ENCODE data around the gene PDZD2.
A peak's percentile ranks its signal among the peaks of the same experiment; 100 is the strongest.

Gene PDZD2

GRCh38 chr5:31853398-31854135 lies 214.6 kb downstream of the PDZD2 start:
- Histone ChIP-seq H3K36me3 (ENCODE audit: control insufficient read depth, insufficient read depth, low read length) (no peaks in the 10 kb centered on the region), H3K4me3 (ENCODE audit: insufficient read depth, low read depth, low read length, poor library complexity, severe bottlenecking) (no peak overlapping the region), H3K9me3 (ENCODE audit: control insufficient read depth, low read length) (no peaks in the 10 kb centered on the region), H3K27me3 (replicated peaks; ENCODE audit: control insufficient read depth, insufficient read depth, low read length, poor library complexity, severe bottlenecking) (peaks cover 6% of the 10 kb centered on the region), H3K4me1 (ENCODE audit: control insufficient read depth, insufficient read depth, low read length, poor library complexity, severe bottlenecking) (peaks cover 7% of the 10 kb centered on the region), H3K27ac (ENCODE audit: insufficient read depth, low read length, poor library complexity, severe bottlenecking) (no peak overlapping the region)
- DNase-seq: no peak

GRCh38 chr5:31854181-31855133 lies 215.5 kb downstream of the PDZD2 start:
- H3K27ac ChIP-seq (ENCODE audit: insufficient read depth, low read length, poor library complexity, severe bottlenecking): no peak overlapping the region
- H3K4me1 ChIP-seq (ENCODE audit: control insufficient read depth, insufficient read depth, low read length, poor library complexity, severe bottlenecking): peaks cover 7% of the 10 kb centered on the region
- H3K27me3 ChIP-seq (replicated peaks; ENCODE audit: control insufficient read depth, insufficient read depth, low read length, poor library complexity, severe bottlenecking): peaks cover 6% of the 10 kb centered on the region
- H3K4me3 ChIP-seq (ENCODE audit: insufficient read depth, low read depth, low read length, poor library complexity, severe bottlenecking): peak overlapping the region; percentile 36
- no peak for DNase-seq
- no peaks in the 10 kb centered on the region for H3K9me3 ChIP-seq (ENCODE audit: control insufficient read depth, low read length)
- H3K36me3 ChIP-seq (ENCODE audit: control insufficient read depth, insufficient read depth, low read length): no peaks in the 10 kb centered on the region

GRCh38 chr5:31855134-31856040 lies 216.5 kb downstream of the PDZD2 start:
- no peak overlapping the region for H3K27ac ChIP-seq (ENCODE audit: insufficient read depth, low read length, poor library complexity, severe bottlenecking)
- H3K4me1 ChIP-seq (ENCODE audit: control insufficient read depth, insufficient read depth, low read length, poor library complexity, severe bottlenecking): peaks cover 7% of the 10 kb centered on the region
- no peak for DNase-seq
- H3K27me3 ChIP-seq (replicated peaks; ENCODE audit: control insufficient read depth, insufficient read depth, low read length, poor library complexity, severe bottlenecking): peaks cover 6% of the 10 kb centered on the region
- H3K36me3 ChIP-seq (ENCODE audit: control insufficient read depth, insufficient read depth, low read length): no peaks in the 10 kb centered on the region
- H3K4me3 ChIP-seq (ENCODE audit: insufficient read depth, low read depth, low read length, poor library complexity, severe bottlenecking): peak overlapping the region; percentile 36
- H3K9me3 ChIP-seq (ENCODE audit: control insufficient read depth, low read length): no peaks in the 10 kb centered on the region

- peaks cover 6% of the 10 kb centered on the region for H3K27me3 ChIP-seq (replicated peaks; ENCODE audit: control insufficient read depth, insufficient read depth, low read length, poor library complexity, severe bottlenecking)
- no peaks in the 10 kb centered on the region for H3K36me3 ChIP-seq (ENCODE audit: control insufficient read depth, insufficient read depth, low read length)
- H3K4me3 ChIP-seq (ENCODE audit: insufficient read depth, low read depth, low read length, poor library complexity, severe bottlenecking): no peak overlapping the region
- peaks cover 7% of the 10 kb centered on the region for H3K4me1 ChIP-seq (ENCODE audit: control insufficient read depth, insufficient read depth, low read length, poor library complexity, severe bottlenecking)
- H3K9me3 ChIP-seq (ENCODE audit: control insufficient read depth, low read length): no peaks in the 10 kb centered on the region
- no peak overlapping the region for H3K27ac ChIP-seq (ENCODE audit: insufficient read depth, low read length, poor library complexity, severe bottlenecking)
- DNase-seq: no peak
Measured at GRCh38 chr5:31859096-31859495, 220.2 kb downstream of the PDZD2 start.

- Histone ChIP-seq H3K27ac (ENCODE audit: insufficient read depth, low read length, poor library complexity, severe bottlenecking) (no peak overlapping the region), H3K36me3 (ENCODE audit: control insufficient read depth, insufficient read depth, low read length) (no peaks in the 10 kb centered on the region), H3K9me3 (ENCODE audit: control insufficient read depth, low read length) (no peaks in the 10 kb centered on the region), H3K4me3 (ENCODE audit: insufficient read depth, low read depth, low read length, poor library complexity, severe bottlenecking) (no peak overlapping the region), H3K27me3 (replicated peaks; ENCODE audit: control insufficient read depth, insufficient read depth, low read length, poor library complexity, severe bottlenecking) (peaks cover 3% of the 10 kb centered on the region), H3K4me1 (ENCODE audit: control insufficient read depth, insufficient read depth, low read length, poor library complexity, severe bottlenecking) (peaks cover 2% of the 10 kb centered on the region)
- DNase-seq: no peak
Measured at GRCh38 chr5:31860278-31860677, 221.3 kb downstream of the PDZD2 start.

GRCh38 chr5:31860726-31861433 lies 221.9 kb downstream of the PDZD2 start:
- no peak for DNase-seq
- Histone ChIP-seq H3K4me3 (ENCODE audit: insufficient read depth, low read depth, low read length, poor library complexity, severe bottlenecking) (no peak overlapping the region), H3K4me1 (ENCODE audit: control insufficient read depth, insufficient read depth, low read length, poor library complexity, severe bottlenecking) (no peaks in the 10 kb centered on the region), H3K27ac (ENCODE audit: insufficient read depth, low read length, poor library complexity, severe bottlenecking) (no peak overlapping the region), H3K27me3 (replicated peaks; ENCODE audit: control insufficient read depth, insufficient read depth, low read length, poor library complexity, severe bottlenecking) (peaks cover 3% of the 10 kb centered on the region), H3K9me3 (ENCODE audit: control insufficient read depth, low read length) (no peaks in the 10 kb centered on the region), H3K36me3 (ENCODE audit: control insufficient read depth, insufficient read depth, low read length) (no peaks in the 10 kb centered on the region)

GRCh38 chr5:31861601-31862000 lies 222.7 kb downstream of the PDZD2 start:
- no peak for DNase-seq
- H3K4me3 ChIP-seq (ENCODE audit: insufficient read depth, low read depth, low read length, poor library complexity, severe bottlenecking): no peak overlapping the region
- H3K27me3 ChIP-seq (replicated peaks; ENCODE audit: control insufficient read depth, insufficient read depth, low read length, poor library complexity, severe bottlenecking): no peaks in the 10 kb centered on the region
- no peaks in the 10 kb centered on the region for H3K36me3 ChIP-seq (ENCODE audit: control insufficient read depth, insufficient read depth, low read length)
- H3K27ac ChIP-seq (ENCODE audit: insufficient read depth, low read length, poor library complexity, severe bottlenecking): no peak overlapping the region
- no peaks in the 10 kb centered on the region for H3K4me1 ChIP-seq (ENCODE audit: control insufficient read depth, insufficient read depth, low read length, poor library complexity, severe bottlenecking)
- no peaks in the 10 kb centered on the region for H3K9me3 ChIP-seq (ENCODE audit: control insufficient read depth, low read length)

GRCh38 chr5:31863991-31864411 lies 225.1 kb downstream of the PDZD2 start:
- no peaks in the 10 kb centered on the region for H3K9me3 ChIP-seq (ENCODE audit: control insufficient read depth, low read length)
- H3K36me3 ChIP-seq (ENCODE audit: control insufficient read depth, insufficient read depth, low read length): no peaks in the 10 kb centered on the region
- no peak overlapping the region for H3K4me3 ChIP-seq (ENCODE audit: insufficient read depth, low read depth, low read length, poor library complexity, severe bottlenecking)
- H3K27me3 ChIP-seq (replicated peaks; ENCODE audit: control insufficient read depth, insufficient read depth, low read length, poor library complexity, severe bottlenecking): no peaks in the 10 kb centered on the region
- no peak overlapping the region for H3K27ac ChIP-seq (ENCODE audit: insufficient read depth, low read length, poor library complexity, severe bottlenecking)
- no peaks in the 10 kb centered on the region for H3K4me1 ChIP-seq (ENCODE audit: control insufficient read depth, insufficient read depth, low read length, poor library complexity, severe bottlenecking)
- DNase-seq: no peak

- Histone ChIP-seq H3K4me3 (ENCODE audit: insufficient read depth, low read depth, low read length, poor library complexity, severe bottlenecking) (no peak overlapping the region), H3K36me3 (ENCODE audit: control insufficient read depth, insufficient read depth, low read length) (no peaks in the 10 kb centered on the region), H3K4me1 (ENCODE audit: control insufficient read depth, insufficient read depth, low read length, poor library complexity, severe bottlenecking) (no peaks in the 10 kb centered on the region), H3K27me3 (replicated peaks; ENCODE audit: control insufficient read depth, insufficient read depth, low read length, poor library complexity, severe bottlenecking) (no peaks in the 10 kb centered on the region), H3K27ac (ENCODE audit: insufficient read depth, low read length, poor library complexity, severe bottlenecking) (no peak overlapping the region), H3K9me3 (ENCODE audit: control insufficient read depth, low read length) (no peaks in the 10 kb centered on the region)
- no peak for DNase-seq
Measured at GRCh38 chr5:31866166-31866565, 227.2 kb downstream of the PDZD2 start.

Measured in effector memory CD4-positive, alpha-beta T cell (primary cell).